ENCODE data around the gene CYFIP2. TPM values are rescaled to one million over a fixed set of nuclear protein-coding genes. Genes with fewer than 3 reads are reported as not detected.

The CYFIP2 gene
- 100 to 1,000 TPM; 363 to 389 TPM for total RNA-seq
- 310 to 341 reads per million in 2 donors for total RNA-seq

DNA sequence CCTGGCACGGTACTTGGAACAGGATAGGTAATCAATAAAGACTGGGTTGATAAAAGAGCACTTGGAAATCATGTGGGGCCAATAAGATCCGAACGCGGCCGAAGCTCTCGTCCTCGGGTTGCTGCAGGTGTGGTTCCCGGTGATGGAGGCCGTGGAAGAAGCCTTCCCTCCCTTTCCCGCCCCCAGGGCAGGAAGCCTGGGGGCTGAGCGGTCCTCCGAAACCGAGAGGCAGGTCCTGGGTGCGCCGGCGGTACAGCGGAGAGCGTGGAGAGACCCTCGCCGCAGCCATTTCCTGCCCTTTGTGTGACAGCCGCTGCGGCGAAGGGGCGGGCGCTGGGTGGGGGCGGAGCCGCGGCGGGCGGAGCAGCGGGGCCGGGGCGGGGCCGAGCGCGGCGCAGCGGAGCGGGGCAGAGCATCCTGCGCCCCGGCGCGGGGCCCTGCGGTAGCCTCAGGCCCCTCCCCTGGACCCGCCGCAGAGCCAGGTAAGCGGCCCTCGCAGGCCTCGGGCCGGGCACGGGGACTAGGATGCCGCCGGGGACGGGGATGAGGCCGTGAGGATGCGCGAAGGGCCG, at the start of gene CYFIP2:
CYFIP2 (plus strand) TSS at position 410 of the 572 bp plus-strand sequence. CDS start 19,239 bp downstream, outside the sequence.
- no peaks in the 10 kb centered on the region for H3K9me3 ChIP-seq (ENCODE audit: control insufficient read depth, low read length, poor library complexity, severe bottlenecking)
- DNase-seq (peak; percentile 71 to 88 (median 87)), ATAC-seq (peak; percentile 91)
- Mint-ChIP-seq H3K4me1 (peaks cover 55% of the 10 kb centered on the region), H3K27me3 (no peaks in the 10 kb centered on the region), H3K4me3 (peak within 1 kb of the TSS; percentile 93), H3K36me3 (ENCODE audit: low read depth) (peaks cover under 1% of the 10 kb centered on the region), H3K27ac (peak within 1 kb of the TSS; percentile 100)

DNA sequence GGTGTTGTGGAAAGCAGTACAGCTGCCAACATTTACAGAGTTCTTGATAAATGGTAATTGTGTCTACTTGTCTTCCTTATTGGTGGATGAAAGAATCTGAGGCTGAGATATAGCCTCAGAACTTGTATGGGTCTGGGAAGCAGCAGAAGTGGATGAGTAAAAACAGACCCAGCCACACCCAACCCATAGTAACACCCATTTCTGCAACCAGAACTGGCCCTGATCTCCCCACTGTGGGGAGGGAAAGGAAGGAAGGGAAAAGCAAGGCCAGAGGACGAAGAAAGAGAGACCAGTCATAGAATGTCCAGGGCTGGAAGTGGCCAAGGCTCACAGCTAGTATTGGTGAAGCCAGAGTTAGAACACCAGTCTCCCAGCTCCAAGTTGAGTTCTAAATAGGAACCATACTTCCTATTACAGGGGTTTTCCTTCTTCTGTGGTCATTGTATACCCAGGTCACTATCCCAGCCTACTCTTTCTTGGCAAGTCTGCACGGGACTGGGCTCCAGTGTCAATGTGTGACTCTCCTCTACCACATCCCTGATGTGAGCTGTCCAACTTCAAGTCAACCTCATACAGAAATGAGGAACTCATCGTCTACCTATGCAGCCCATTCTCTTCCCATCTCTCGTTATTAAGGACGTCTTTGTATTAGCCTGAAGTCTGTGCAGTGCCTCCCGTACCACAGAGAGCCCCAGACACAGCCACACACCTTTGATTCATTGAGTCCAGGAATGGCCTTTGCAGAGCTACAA, 49.4 kb upstream of the CYFIP2 start:
- Mint-ChIP-seq H3K4me1 (peaks cover 72% of the 10 kb centered on the region), H3K27ac (peak overlapping the region; percentile 88), H3K4me3 (peak overlapping the region; percentile 86), H3K36me3 (ENCODE audit: low read depth) (peaks cover 27% of the 10 kb centered on the region), H3K27me3 (no peaks in the 10 kb centered on the region)
- DNase-seq (no peak), ATAC-seq (peak; percentile 11)
- peaks cover 2% of the 10 kb centered on the region for H3K9me3 ChIP-seq (ENCODE audit: control insufficient read depth, low read length, poor library complexity, severe bottlenecking)

DNA sequence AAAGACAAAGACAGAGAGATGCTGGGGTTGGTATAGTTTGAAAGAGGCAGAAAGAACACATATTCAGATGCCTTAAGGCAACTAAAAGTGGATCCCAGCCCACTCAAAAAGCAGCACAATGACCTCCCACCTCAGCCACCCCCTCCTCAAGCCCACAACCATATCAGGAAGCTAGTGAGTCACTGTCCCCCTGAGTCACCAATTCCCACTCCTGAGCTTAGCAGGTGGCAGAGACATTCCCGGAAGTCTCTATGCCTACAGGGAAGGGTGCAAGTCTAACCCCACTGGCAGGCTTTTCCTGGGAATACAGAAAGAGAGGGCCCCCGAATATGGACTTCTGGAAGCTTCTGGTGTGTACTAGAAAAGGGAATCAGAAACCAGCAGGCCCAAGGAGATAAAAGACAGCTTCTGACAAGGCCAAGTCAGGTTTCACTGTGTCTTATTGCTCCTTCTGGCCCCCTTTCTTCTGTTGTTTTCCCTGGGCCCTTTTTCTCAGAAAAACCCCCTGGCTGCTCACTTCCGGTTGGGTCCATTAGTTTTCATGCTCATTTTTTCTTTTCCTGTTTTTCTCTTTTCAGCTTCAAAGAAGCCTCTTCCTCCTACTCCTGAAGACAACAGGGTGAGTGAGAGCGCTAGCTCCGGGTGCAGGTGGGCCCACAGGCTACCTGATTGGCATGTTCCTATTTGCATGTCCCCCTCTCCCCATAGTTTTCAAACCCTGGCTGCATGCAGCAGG, 48.5 kb upstream of the CYFIP2 start:
- H3K27me3 Mint-ChIP-seq = no peaks in the 10 kb centered on the region
- ATAC-seq (peak; percentile 12), DNase-seq (peak in 1 of 3 donors; percentile 38)
- peaks cover 75% of the 10 kb centered on the region for H3K4me1 Mint-ChIP-seq
- H3K36me3 Mint-ChIP-seq (ENCODE audit: low read depth) = peaks cover 29% of the 10 kb centered on the region
- peak overlapping the region; percentile 86 for H3K4me3 Mint-ChIP-seq
- H3K9me3 ChIP-seq (ENCODE audit: control insufficient read depth, low read length, poor library complexity, severe bottlenecking) = peaks cover 2% of the 10 kb centered on the region
- peak overlapping the region; percentile 88 for H3K27ac Mint-ChIP-seq

DNA sequence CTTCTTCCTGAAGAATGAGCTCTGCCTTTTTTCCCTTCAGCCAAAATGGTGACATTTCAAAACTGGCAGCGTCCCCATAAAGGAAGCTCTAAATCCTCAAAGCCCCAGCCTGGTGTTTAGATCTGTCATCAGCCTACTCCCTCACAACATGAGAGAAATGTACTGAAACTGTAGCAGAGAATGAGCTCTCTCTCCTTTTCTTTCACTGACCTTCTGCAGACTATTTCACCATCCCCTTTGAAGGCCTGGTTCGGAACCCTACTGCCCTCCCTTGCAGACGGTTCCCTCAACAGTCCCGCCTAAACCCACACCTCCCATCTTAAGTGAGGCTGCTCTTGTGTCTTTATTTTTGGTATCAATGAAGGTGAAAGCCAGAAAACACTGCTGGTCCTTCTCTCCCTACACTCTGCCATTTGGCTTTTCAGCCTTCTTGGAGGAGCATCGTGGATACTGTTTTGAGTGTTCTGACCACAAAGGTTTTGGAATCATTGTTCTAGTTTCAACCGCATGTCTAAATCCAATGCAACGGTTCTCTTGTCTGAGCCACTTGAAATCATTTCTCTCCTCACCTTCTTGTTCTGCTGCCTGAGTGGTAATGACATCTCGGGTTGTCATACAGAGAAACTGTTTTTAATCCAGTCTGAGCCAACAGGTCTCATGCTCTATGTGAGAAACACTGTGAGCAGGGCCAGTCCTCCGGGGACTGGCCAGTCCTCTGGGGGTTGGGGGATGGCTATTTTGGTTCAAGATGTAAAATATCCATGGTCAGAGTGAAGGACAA, 46.2 kb upstream of the CYFIP2 start:
- peak overlapping the region; percentile 84 for H3K4me3 Mint-ChIP-seq
- no peaks in the 10 kb centered on the region for H3K27me3 Mint-ChIP-seq
- DNase-seq (no peak), ATAC-seq (no peak)
- peaks cover 66% of the 10 kb centered on the region for H3K4me1 Mint-ChIP-seq
- peaks cover under 1% of the 10 kb centered on the region for H3K9me3 ChIP-seq (ENCODE audit: control insufficient read depth, low read length, poor library complexity, severe bottlenecking)
- peaks cover 27% of the 10 kb centered on the region for H3K36me3 Mint-ChIP-seq (ENCODE audit: low read depth)
- H3K27ac Mint-ChIP-seq = peak overlapping the region; percentile 88

- ATAC-seq (peak; percentile 18), DNase-seq (no peak)
- H3K36me3 Mint-ChIP-seq (ENCODE audit: low read depth) = peaks cover 15% of the 10 kb centered on the region
- H3K9me3 ChIP-seq (ENCODE audit: control insufficient read depth, low read length, poor library complexity, severe bottlenecking) = no peaks in the 10 kb centered on the region
- H3K27ac Mint-ChIP-seq = peak overlapping the region; percentile 88
- peaks cover 56% of the 10 kb centered on the region for H3K4me1 Mint-ChIP-seq
- no peaks in the 10 kb centered on the region for H3K27me3 Mint-ChIP-seq
- H3K4me3 Mint-ChIP-seq = peak overlapping the region; percentile 77
These were observed 44.0 kb upstream of the CYFIP2 start for GRCh38 chr5:157221959-157222358.

- H3K9me3 ChIP-seq (ENCODE audit: control insufficient read depth, low read length, poor library complexity, severe bottlenecking) = no peaks in the 10 kb centered on the region
- H3K27me3 Mint-ChIP-seq = no peaks in the 10 kb centered on the region
- H3K4me3 Mint-ChIP-seq = peak overlapping the region; percentile 77
- peaks cover 14% of the 10 kb centered on the region for H3K36me3 Mint-ChIP-seq (ENCODE audit: low read depth)
- ATAC-seq = peak; percentile 80
- peaks cover 51% of the 10 kb centered on the region for H3K4me1 Mint-ChIP-seq
- DNase-seq = peak in 1 of 3 donors; percentile 29
- peak overlapping the region; percentile 88 for H3K27ac Mint-ChIP-seq
These were observed 43.3 kb upstream of the CYFIP2 start for GRCh38 chr5:157222506-157223230.

DNA sequence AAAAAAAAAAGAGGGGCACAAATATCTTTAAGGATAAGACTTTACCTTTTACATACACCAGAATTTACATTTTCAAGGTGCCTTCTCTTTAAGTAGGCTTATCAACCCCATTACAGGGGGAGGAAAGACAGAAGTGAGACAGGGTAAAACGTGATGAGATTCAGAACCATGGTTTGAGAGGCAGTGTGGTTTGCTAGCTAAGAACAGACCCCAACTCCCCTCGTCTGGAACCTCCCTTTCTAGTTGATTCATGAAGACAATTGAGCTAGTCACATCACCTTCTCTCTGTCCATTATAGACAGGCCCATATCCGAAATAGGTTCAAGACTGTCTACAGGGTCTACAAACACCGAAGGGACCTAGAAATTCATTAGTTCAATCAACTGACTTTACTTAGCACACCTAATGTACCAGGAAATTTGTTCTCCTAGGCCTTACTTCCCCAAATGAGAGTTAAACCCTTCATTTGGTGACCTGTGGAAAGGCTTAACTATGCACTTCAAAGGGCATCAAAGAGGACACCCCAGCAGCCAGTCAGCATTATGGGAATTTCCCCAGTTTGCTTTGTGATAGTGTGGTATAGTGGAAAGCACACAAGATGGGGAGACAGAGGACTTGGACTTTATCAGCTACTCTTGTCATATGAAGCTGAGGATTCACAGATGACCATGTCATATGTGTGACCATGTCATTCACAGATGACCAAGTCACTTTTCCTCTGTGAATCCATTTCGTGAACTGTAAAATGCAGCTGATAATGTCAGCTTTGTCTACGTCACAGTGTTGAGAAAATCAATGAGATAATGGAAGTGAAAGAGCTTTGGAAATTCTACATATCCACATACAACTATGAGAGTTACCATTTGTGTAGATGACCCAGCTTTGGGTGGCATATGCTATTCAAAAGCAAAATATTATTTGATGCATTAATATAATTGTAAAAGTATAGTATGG, 40.2 kb upstream of the CYFIP2 start:
- no peak for DNase-seq
- Mint-ChIP-seq H3K36me3 (ENCODE audit: low read depth) (peaks cover 6% of the 10 kb centered on the region), H3K27ac (peak overlapping the region; percentile 82), H3K27me3 (no peaks in the 10 kb centered on the region), H3K4me3 (peak overlapping the region; percentile 61), H3K4me1 (peaks cover 34% of the 10 kb centered on the region)
- peak; percentile 56 for ATAC-seq
- no peaks in the 10 kb centered on the region for H3K9me3 ChIP-seq (ENCODE audit: control insufficient read depth, low read length, poor library complexity, severe bottlenecking)

DNA sequence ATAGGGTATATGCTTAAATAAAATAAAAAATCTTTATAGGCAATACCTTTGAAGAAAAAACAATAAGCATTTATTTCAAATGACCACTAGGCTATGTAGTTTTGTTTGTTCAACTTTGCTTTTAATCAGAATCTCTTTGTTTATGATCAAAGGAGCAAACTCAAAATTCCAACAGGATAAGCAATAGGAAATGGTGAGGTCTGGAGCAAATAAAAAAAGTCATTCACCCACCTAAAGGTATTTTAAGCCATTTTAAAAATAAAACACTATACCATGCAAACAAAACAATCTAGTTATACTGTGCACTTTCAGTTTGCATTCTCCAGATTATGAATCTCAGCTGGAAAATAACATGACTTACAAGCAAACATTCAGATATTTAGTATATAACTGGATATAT, 35.3 kb upstream of the CYFIP2 start:
- H3K9me3 ChIP-seq (ENCODE audit: control insufficient read depth, low read length, poor library complexity, severe bottlenecking) = no peaks in the 10 kb centered on the region
- H3K27me3 Mint-ChIP-seq = no peaks in the 10 kb centered on the region
- peaks cover 31% of the 10 kb centered on the region for H3K4me1 Mint-ChIP-seq
- H3K4me3 Mint-ChIP-seq = no peak overlapping the region
- peak overlapping the region; percentile 93 for H3K27ac Mint-ChIP-seq
- H3K36me3 Mint-ChIP-seq (ENCODE audit: low read depth) = peaks cover 6% of the 10 kb centered on the region
- no peak for ATAC-seq
- no peak for DNase-seq

DNA sequence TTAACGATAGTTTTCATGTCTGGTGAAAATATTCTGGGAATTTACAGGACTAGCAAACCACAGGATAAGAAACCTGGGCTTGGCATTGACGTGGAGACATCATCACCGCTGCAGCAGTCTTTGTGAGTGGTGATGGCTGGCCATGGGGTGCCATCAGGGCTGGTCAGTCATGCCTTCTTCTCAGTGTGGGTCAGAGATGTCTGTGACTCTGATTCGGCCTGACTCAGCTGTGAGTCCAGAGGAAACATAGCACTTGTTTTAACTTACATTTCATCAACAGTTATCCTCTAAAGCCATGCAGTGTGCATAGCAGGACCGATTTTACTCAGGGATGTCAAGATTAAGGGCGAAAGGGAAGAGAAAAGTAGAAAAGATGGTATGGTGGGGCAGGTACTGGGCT, 33.2 kb upstream of the CYFIP2 start:
- H3K27ac Mint-ChIP-seq = peak overlapping the region; percentile 93
- no peak overlapping the region for H3K4me3 Mint-ChIP-seq
- DNase-seq (no peak), ATAC-seq (no peak)
- H3K9me3 ChIP-seq (ENCODE audit: control insufficient read depth, low read length, poor library complexity, severe bottlenecking) = no peaks in the 10 kb centered on the region
- no peaks in the 10 kb centered on the region for H3K27me3 Mint-ChIP-seq
- H3K4me1 Mint-ChIP-seq = peaks cover 26% of the 10 kb centered on the region
- peaks cover 8% of the 10 kb centered on the region for H3K36me3 Mint-ChIP-seq (ENCODE audit: low read depth)

DNA sequence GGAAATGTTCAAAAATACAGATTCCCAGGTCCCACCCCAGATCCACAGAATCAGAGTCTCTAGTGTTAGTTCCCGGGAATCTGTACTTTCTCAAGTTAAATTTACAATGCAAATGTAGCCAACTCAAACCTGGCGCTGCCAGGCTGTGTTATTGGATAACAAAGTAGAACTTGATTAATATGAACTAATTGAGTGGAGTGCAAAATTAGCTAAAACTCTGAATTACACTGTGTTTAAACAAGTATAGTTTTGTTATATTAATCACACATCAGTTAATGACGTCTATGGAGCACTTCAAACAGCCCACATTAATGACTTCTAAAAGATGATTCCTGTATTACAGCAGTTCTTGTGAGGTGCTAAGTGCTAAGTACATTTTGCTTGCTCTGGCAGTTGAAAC, 32.4 kb upstream of the CYFIP2 start:
- no peak overlapping the region for H3K4me3 Mint-ChIP-seq
- peaks cover 26% of the 10 kb centered on the region for H3K4me1 Mint-ChIP-seq
- H3K36me3 Mint-ChIP-seq (ENCODE audit: low read depth) = peaks cover 8% of the 10 kb centered on the region

DNA sequence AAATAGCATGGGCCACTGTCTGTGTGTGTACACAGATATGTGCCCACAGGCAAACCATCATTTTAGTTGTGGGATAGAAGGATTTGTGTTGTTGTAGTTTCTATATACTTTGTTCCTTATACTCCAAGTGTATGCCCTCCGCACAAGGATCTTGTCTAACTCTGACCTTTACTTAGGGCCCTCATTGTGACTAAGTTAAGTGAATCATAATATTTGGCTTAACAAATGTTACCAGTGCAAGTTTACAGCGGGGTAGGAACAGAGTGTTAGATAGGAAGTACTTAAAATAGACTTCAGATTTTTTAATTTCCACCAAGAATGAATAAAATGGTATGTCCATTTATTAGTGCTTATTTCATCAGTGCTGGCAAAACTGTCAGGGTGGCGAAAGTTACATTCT, 29.5 kb upstream of the CYFIP2 start:
- Mint-ChIP-seq H3K36me3 (ENCODE audit: low read depth) (peaks cover 14% of the 10 kb centered on the region), H3K4me3 (no peak overlapping the region), H3K4me1 (peaks cover 30% of the 10 kb centered on the region), H3K27me3 (no peaks in the 10 kb centered on the region), H3K27ac (peak overlapping the region; percentile 86)
- DNase-seq = no peak
- no peak for ATAC-seq
- no peaks in the 10 kb centered on the region for H3K9me3 ChIP-seq (ENCODE audit: control insufficient read depth, low read length, poor library complexity, severe bottlenecking)

More for the DNA sequence above, 32.4 kb upstream of the CYFIP2 start:
- no peak for DNase-seq
- Mint-ChIP-seq H3K27me3 (no peaks in the 10 kb centered on the region), H3K27ac (peak overlapping the region; percentile 93)
- ATAC-seq = peak; percentile 96
- H3K9me3 ChIP-seq (ENCODE audit: control insufficient read depth, low read length, poor library complexity, severe bottlenecking) = no peaks in the 10 kb centered on the region

All from T-helper 17 cell (primary cell).